IMR-90 (cell line): ENCODE measurements around the gene TPM3. TPM values are rescaled to one million over a fixed set of nuclear protein-coding genes. Genes with fewer than 3 reads are reported as not detected.
A peak's percentile ranks its signal among the peaks of the same experiment; 100 is the strongest.

Experiments used
- ATAC-seq: fragments of 200-7000 bp; cut with Tn5 transposase; 2 replicates; pipeline ENCODE4 v1.9.1; 2020; ENCODE audit warnings: low read depth, mild to moderate bottlenecking, moderate library complexity
- BruUV-seq: library from RNA; stranded (reverse); fragments of 400-500 nt; replicated peaks from 2 replicates; lab custom pipeline; 2021; lab: Mats Ljungman, UMichigan
- CTCF ChIA-PET: fragments of 300-600 bp; formaldehyde crosslinking; extraction: SDS; loops from one replicate; lab custom pipeline; 2021; ENCODE audit warnings: antibody characterized with exemption; lab: Yijun Ruan, JAX
- POLR2A ChIA-PET: fragments of 300-600 bp; sonication (Branson Sonifier 250); formaldehyde crosslinking; loops from one replicate; lab custom pipeline; 2022; ENCODE audit warnings: antibody characterized with exemption; ENCODE audit not compliant: unreplicated experiment; lab: Charles Lee
- DNase-seq: peaks from one replicate; pipeline ENCODE4 v3.0.0; 2013
- H2AFZ ChIP-seq: replicated peaks from 2 replicates; pipeline ENCODE3; 2013; ENCODE audit warnings: low read length, mild to moderate bottlenecking; ENCODE audit not compliant: poor library complexity
- H2AK5ac ChIP-seq: 2 replicates; pipeline ENCODE4 v1.6.1; 2013; ENCODE audit warnings: low read depth, low read length, inconsistent platforms
- H2AK9ac ChIP-seq: replicated peaks from 2 replicates; pipeline ENCODE3; 2013; ENCODE audit warnings: mild to moderate bottlenecking, low read depth, low read length, moderate library complexity; ENCODE audit not compliant: poor library complexity
- H2BK120ac ChIP-seq: 2 replicates; pipeline ENCODE4 v1.6.1; 2013; ENCODE audit warnings: low read depth, low read length, inconsistent platforms
- H2BK15ac ChIP-seq: 3 replicates; pipeline ENCODE4 v1.6.1; 2013; ENCODE audit warnings: low read depth, low read length, inconsistent platforms
- H2BK20ac ChIP-seq: 2 replicates; pipeline ENCODE4 v1.6.1; 2013; ENCODE audit warnings: low read depth, mild to moderate bottlenecking, inconsistent platforms, low read length, moderate library complexity
- H2BK5ac ChIP-seq: 2 replicates; pipeline ENCODE4 v1.6.1; 2013; ENCODE audit warnings: mild to moderate bottlenecking, low read depth, low read length, inconsistent platforms; ENCODE audit not compliant: poor library complexity, severe bottlenecking
- H3K14ac ChIP-seq: replicated peaks from 2 replicates; pipeline ENCODE4 v1.6.1; 2013; ENCODE audit warnings: low read depth, low read length, inconsistent platforms
- H3K18ac ChIP-seq: 2 replicates; pipeline ENCODE4 v1.6.1; 2013; ENCODE audit warnings: low read depth, low read length, control low read depth
- H3K23ac ChIP-seq: 2 replicates; pipeline ENCODE4 v1.6.1; 2013; ENCODE audit warnings: low read depth, low read length, inconsistent platforms
- H3K27ac ChIP-seq: 2 replicates; pipeline ENCODE4 v1.5.1; 2013; ENCODE audit warnings: mild to moderate bottlenecking, control low read depth, low read length; ENCODE audit not compliant: insufficient read depth
- H3K27me3 ChIP-seq: 2 replicates; pipeline ENCODE4 v1.6.1; 2013; ENCODE audit warnings: low read length; ENCODE audit not compliant: control insufficient read depth, insufficient read depth
- H3K36me3 ChIP-seq: 2 replicates; pipeline ENCODE4 v1.6.1; 2013; ENCODE audit warnings: low read length, mixed read lengths; ENCODE audit not compliant: control insufficient read depth, insufficient read depth
- H3K4ac ChIP-seq: 2 replicates; pipeline ENCODE4 v1.6.1; 2013; ENCODE audit warnings: low read depth, low read length, inconsistent platforms
- H3K4me1 ChIP-seq: 2 replicates; pipeline ENCODE4 v1.6.1; 2013; ENCODE audit warnings: low read length, mixed read lengths; ENCODE audit not compliant: control insufficient read depth, insufficient read depth
- H3K4me2 ChIP-seq: 2 replicates; pipeline ENCODE4 v1.6.1; 2013; ENCODE audit warnings: low read depth, mild to moderate bottlenecking, control low read depth, low read length, moderate library complexity
- H3K4me3 ChIP-seq: 2 replicates; pipeline ENCODE4 v1.5.1; 2013; ENCODE audit warnings: low read depth, mild to moderate bottlenecking, control low read depth, low read length, moderate library complexity; ENCODE audit not compliant: insufficient read depth
- H3K56ac ChIP-seq: 2 replicates; pipeline ENCODE4 v1.6.1; 2013; ENCODE audit warnings: low read length, inconsistent platforms; ENCODE audit not compliant: insufficient read depth; ENCODE audit errors: extremely low read depth
- H3K79me1 ChIP-seq, 2 experiments: 2 replicates each; pipeline ENCODE4 v1.6.1; 2013; ENCODE audit warnings: low read length in 2 of 2, inconsistent platforms in 1 of 2, low read depth in 1 of 2
- H3K9ac ChIP-seq: 2 replicates; pipeline ENCODE4 v1.6.1; 2013; ENCODE audit warnings: low read depth, low read length, control low read depth
- H3K9me1 ChIP-seq: 2 replicates; pipeline ENCODE4 v1.6.1; 2013; ENCODE audit warnings: low read length, inconsistent platforms; ENCODE audit not compliant: insufficient read depth
- H3K9me3 ChIP-seq: 2 replicates; pipeline ENCODE4 v1.6.1; 2013; ENCODE audit warnings: low read length; ENCODE audit not compliant: control insufficient read depth, insufficient read depth
- H4K20me1 ChIP-seq: 2 replicates; pipeline ENCODE4 v1.6.1; 2013; ENCODE audit warnings: low read length, inconsistent platforms; ENCODE audit not compliant: insufficient read depth
- H4K5ac ChIP-seq: 2 replicates; pipeline ENCODE4 v1.6.1; 2013; ENCODE audit warnings: mild to moderate bottlenecking, low read depth, low read length, control low read depth
- H4K8ac ChIP-seq, 2 experiments: 2 replicates each; pipeline ENCODE4 v1.6.1; 2013; ENCODE audit warnings: low read depth in 2 of 2, low read length in 2 of 2, control low read depth in 1 of 2, inconsistent platforms in 1 of 2
- H4K91ac ChIP-seq: 2 replicates; pipeline ENCODE4 v1.6.1; 2013; ENCODE audit warnings: low read depth, low read length, inconsistent platforms; ENCODE audit not compliant: insufficient read depth
- BHLHE40 ChIP-seq: fragments of 150-350 bp; IDR thresholded peaks from 2 replicates; pipeline ENCODE4 v1.6.1; 2016; ENCODE audit warnings: mild to moderate bottlenecking, low read depth, low read length
- CEBPB ChIP-seq: IDR thresholded peaks from 2 replicates; pipeline ENCODE4 v1.6.1; 2012; ENCODE audit warnings: low read depth, low read length, improper control_type of control experiment
- CHD1 ChIP-seq: IDR thresholded peaks from 2 replicates; pipeline ENCODE4 v1.6.1; 2012; ENCODE audit warnings: low read depth, low read length, improper control_type of control experiment
- ELK1 ChIP-seq: fragments of 150-350 bp; IDR thresholded peaks from 2 replicates; pipeline ENCODE4 v1.6.1; 2016; ENCODE audit warnings: low read depth, mild to moderate bottlenecking, low read length, moderate library complexity, borderline replicate concordance
- FOS ChIP-seq: fragments of 150-350 bp; IDR thresholded peaks from 2 replicates; pipeline ENCODE4 v1.6.1; 2016; ENCODE audit warnings: low read depth, low read length
- MAFK ChIP-seq: IDR thresholded peaks from 2 replicates; pipeline ENCODE4 v1.6.1; 2012; ENCODE audit warnings: low read depth, low read length, improper control_type of control experiment
- MAZ ChIP-seq: IDR thresholded peaks from 2 replicates; pipeline ENCODE4 v1.6.1; 2012; ENCODE audit warnings: low read depth, mild to moderate bottlenecking, low read length, improper control_type of control experiment, moderate library complexity, borderline replicate concordance
- MXI1 ChIP-seq: IDR thresholded peaks from 2 replicates; pipeline ENCODE4 v1.6.1; 2012; ENCODE audit warnings: low read depth, mild to moderate bottlenecking, low read length, moderate library complexity, borderline replicate concordance
- POLR2A ChIP-seq: IDR thresholded peaks from 2 replicates; pipeline ENCODE4 v1.6.1; 2012; ENCODE audit warnings: mild to moderate bottlenecking, low read depth, low read length
- RAD21 ChIP-seq: IDR thresholded peaks from 2 replicates; pipeline ENCODE4 v1.6.1; 2012; ENCODE audit warnings: low read length, improper control_type of control experiment
- RCOR1 ChIP-seq: IDR thresholded peaks from 2 replicates; pipeline ENCODE4 v1.6.1; 2012; ENCODE audit warnings: mild to moderate bottlenecking, low read length, improper control_type of control experiment; ENCODE audit not compliant: insufficient replicate concordance
- SMC3 ChIP-seq: fragments of 150-350 bp; IDR thresholded peaks from 2 replicates; pipeline ENCODE4 v1.6.1; 2016; ENCODE audit warnings: low read depth, mild to moderate bottlenecking, antibody characterized with exemption, low read length, moderate library complexity
- USF2 ChIP-seq: fragments of 150-350 bp; IDR thresholded peaks from 2 replicates; pipeline ENCODE4 v1.6.1; 2017; ENCODE audit warnings: mild to moderate bottlenecking, antibody characterized with exemption, low read length, low read depth
- WGBS, 2 experiments: methylation state at CpG; one replicate each; pipeline versions ENCODE4 v1.1.5 to v1.1.7; 2013; ENCODE audit warnings: missing lambda C conversion rate in 2 of 2; ENCODE audit not compliant: insufficient read length in 1 of 2; ENCODE audit errors: extremely low coverage in 2 of 2; 5-methylcytosine and 5-hydroxymethylcytosine counted together
- dilution Hi-C: fragments of 300-500 bp; cut with HindIII; formaldehyde crosslinking; loops from one replicate; pipeline ENCODE4 v1.14.3; 2018; ENCODE audit warnings: low sequenced_read_pairs; ENCODE audit not compliant: unreplicated experiment
- in situ Hi-C: fragments of 300-500 bp; cut with MboI; formaldehyde crosslinking; loops from 3 replicates; pipeline ENCODE4 v1.14.3; 2019; ENCODE audit warnings: low sequenced_read_pairs, inconsistent platforms, mixed read lengths
- intact Hi-C: fragments of 100-400 bp; cut with micrococcal nuclease; formaldehyde crosslinking; loops from 2 replicates; pipeline ENCODE4 v1.10.0; 2022
- polyA plus RNA-seq, 3 experiments: library from polyadenylated mRNA; depleted of rRNA; stranded (reverse); fragments of >200 nt; gene quantifications; 2 replicates each; pipeline ENCODE4 v1.2.3, GENCODE V29; 2012; ENCODE audit warnings: low replicate concordance in 1 of 3
- total RNA-seq: library from RNA; depleted of rRNA; stranded (reverse); fragments of >200 nt; gene quantifications from 2 replicates; pipeline ENCODE4 v1.2.3, GENCODE V29; 2012

TPM3 gene
- total and polyA plus RNA-seq, 2 of the 4 experiments (the other 2 are of a cell fraction): 438 to 530 TPM

GRCh38 chr1:154221278-154222001 is 29.5 kb upstream of the TPM3 start:
- Histone ChIP-seq H2AFZ (peak overlapping the region; percentile 91), H4K91ac (peak overlapping the region; percentile 77), H4K20me1 (peaks cover 43% of the 10 kb centered on the region), H3K56ac (peak overlapping the region; percentile 77; the same call in 1 of the 2 replicates), H3K27me3 (no peaks in the 10 kb centered on the region), H2AK5ac (peak overlapping the region; percentile 54), H2BK15ac (no peak overlapping the region), H4K5ac (peak overlapping the region; percentile 59), H3K4me3 (peak overlapping the region; percentile 94), H3K18ac (peak overlapping the region; percentile 75), H3K4me2 (peak overlapping the region; percentile 98), H3K9ac (peak overlapping the region; percentile 99), H2AK9ac (peak overlapping the region; percentile 98), H3K79me1 (peaks cover 19 to 56% of the 10 kb centered on the region in 2 experiments), H4K8ac (peak overlapping the region; percentile 56 to 88; a peak in 3 of 4 replicates), H3K9me1 (0 out of 2 replicates have a peak, but pooled peaks cover 2% of the 10 kb centered on the region), H3K14ac (peak overlapping the region; percentile 79), H3K4me1 (no peaks in the 10 kb centered on the region; the same call in 1 of the 2 replicates), H3K4ac (peak overlapping the region; percentile 82), H2BK5ac (peak overlapping the region; percentile 98), H2BK120ac (peak overlapping the region; percentile 29), H3K36me3 (peaks cover 24% of the 10 kb centered on the region), H3K23ac (peak overlapping the region; percentile 90; the same call in 1 of the 2 replicates), H2BK20ac (no peak overlapping the region), H3K27ac (peak overlapping the region; percentile 98), H3K9me3 (no peaks in the 10 kb centered on the region)
- TF ChIP-seq RCOR1: no peak
- TF ChIP-seq FOS: no peak
- peak; percentile 91 for TF ChIP-seq POLR2A
- TF ChIP-seq SMC3: no peak
- TF ChIP-seq USF2: peak; percentile 14; the same call in 1 of the 2 replicates
- peak; percentile 97; the same call in 1 of the 2 replicates for TF ChIP-seq CHD1
- peak; percentile 43; the same call in 1 of the 2 replicates for TF ChIP-seq CEBPB
- TF ChIP-seq MXI1: no peak
- no peak for TF ChIP-seq MAFK
- no peak for TF ChIP-seq MAZ
- no peak for TF ChIP-seq ELK1
- TF ChIP-seq RAD21: no peak
- TF ChIP-seq BHLHE40: no peak; the same call in 1 of the 2 replicates
- POLR2A ChIA-PET: interaction anchor here (0.6 kb wide), 2 partner anchors 50 to 226 kb away, joined by 5 to 9 read pairs; no protein-coding TSS in a partner anchor
- intact Hi-C loops (loop anchor here (5.0 kb wide), 1 partner anchor 36 kb away; no protein-coding TSS in a partner anchor), dilution Hi-C loops (no loop called here), in situ Hi-C loops (no loop called here)
- CTCF ChIA-PET: interaction anchor here (1.1 kb wide), 1 partner anchor 19 kb away, joined by 3 read pairs; no protein-coding TSS in a partner anchor
- peak; percentile 22 for ATAC-seq
- no TSS peak for BruUV-seq
- peak; percentile 87 for DNase-seq
- WGBS, 2 experiments: no CpG with 5 or more reads among the region's 28 CpGs
